ENCODE data around the gene CMTM1. TPM values are rescaled to one million over a fixed set of nuclear protein-coding genes. Genes with fewer than 3 reads are reported as not detected.
A peak's percentile ranks its signal among the peaks of the same experiment; 100 is the strongest.

CMTM1 gene
- total RNA-seq, 2 donors from 2014 or later: not detected

DNA sequence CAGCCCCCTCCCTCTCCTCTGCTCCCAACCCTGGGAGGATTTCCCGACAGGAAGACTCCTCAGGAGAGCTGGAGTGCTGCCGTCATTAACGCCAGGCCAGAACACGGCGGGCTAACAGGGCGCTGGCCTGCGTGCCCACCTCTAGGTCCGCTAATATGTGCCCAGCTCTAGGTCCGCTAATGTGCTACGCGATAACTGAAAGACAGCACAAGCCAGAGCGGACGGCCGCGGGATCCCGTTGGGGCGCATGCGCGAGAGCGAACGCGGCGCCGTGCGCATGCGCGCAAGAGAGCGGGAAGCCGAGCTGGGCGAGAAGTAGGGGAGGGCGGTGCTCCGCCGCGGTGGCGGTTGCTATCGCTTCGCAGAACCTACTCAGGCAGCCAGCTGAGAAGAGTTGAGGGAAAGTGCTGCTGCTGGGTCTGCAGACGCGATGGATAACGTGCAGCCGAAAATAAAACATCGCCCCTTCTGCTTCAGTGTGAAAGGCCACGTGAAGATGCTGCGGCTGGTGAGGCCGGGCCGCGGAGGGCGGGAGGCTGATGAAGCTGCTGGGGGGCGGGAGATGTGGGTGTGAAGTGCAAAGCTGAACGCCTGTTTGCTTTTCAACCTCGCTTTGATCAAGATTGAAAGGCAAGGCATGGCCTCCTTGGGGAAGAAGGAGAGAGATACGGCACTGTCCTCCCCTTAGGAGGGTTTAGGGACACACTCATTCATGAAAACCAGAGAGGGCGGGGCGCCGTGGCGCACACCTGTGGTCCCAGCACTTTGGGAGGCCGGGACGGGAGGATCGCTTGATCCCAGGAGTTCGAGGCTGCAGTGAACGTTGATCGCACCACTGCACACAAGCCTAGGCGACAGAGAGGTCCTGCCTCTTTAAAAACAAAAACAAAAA, 13.7 kb upstream of the CMTM1 start, which contains the start of gene CKLF:
Gene CKLF (plus strand): TSS at position 291 of the 892 bp plus-strand sequence. CDS start 140 bp downstream, at position 431.
- TF ChIP-seq, protein P1, sequence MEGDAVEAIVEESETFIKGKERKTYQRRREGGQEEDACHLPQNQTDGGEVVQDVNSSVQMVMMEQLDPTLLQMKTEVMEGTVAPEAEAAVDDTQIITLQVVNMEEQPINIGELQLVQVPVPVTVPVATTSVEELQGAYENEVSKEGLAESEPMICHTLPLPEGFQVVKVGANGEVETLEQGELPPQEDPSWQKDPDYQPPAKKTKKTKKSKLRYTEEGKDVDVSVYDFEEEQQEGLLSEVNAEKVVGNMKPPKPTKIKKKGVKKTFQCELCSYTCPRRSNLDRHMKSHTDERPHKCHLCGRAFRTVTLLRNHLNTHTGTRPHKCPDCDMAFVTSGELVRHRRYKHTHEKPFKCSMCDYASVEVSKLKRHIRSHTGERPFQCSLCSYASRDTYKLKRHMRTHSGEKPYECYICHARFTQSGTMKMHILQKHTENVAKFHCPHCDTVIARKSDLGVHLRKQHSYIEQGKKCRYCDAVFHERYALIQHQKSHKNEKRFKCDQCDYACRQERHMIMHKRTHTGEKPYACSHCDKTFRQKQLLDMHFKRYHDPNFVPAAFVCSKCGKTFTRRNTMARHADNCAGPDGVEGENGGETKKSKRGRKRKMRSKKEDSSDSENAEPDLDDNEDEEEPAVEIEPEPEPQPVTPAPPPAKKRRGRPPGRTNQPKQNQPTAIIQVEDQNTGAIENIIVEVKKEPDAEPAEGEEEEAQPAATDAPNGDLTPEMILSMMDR (IDR thresholded peaks at IDR 0.05): peak in 1 of 7 experiments; percentile 0
- peak; percentile 68 to 85 (median 84) for TF ChIP-seq POLR2A (IDR thresholded peaks at IDR 0.05)
- Histone ChIP-seq H3K27ac (peak within 1 kb of the TSS; percentile 85 to 94 (median 89)), H3K27me3 (no peaks in the 10 kb centered on the region), H3K36me3 (replicated peaks in 1 of 2; ENCODE audit: insufficient read depth in 1 of 2, low read depth in 2 of 2) (no peaks in the 10 kb centered on the region), H3K4me3 (peak within 1 kb of the TSS; percentile 12 to 53), H3K9me3 (no peaks in the 10 kb centered on the region), H3K4me1 (peaks cover 47% of the 10 kb centered on the region)
- DNase-seq: peak; percentile 91 to 92 (median 92)
- intact Hi-C loops (cut with DNase I): no loop called here
- peak; percentile 87 for ATAC-seq
- WGBS, 2 donors: 7 to 9% methylated on average over 31 to 63 of the region's 63 CpGs

DNA sequence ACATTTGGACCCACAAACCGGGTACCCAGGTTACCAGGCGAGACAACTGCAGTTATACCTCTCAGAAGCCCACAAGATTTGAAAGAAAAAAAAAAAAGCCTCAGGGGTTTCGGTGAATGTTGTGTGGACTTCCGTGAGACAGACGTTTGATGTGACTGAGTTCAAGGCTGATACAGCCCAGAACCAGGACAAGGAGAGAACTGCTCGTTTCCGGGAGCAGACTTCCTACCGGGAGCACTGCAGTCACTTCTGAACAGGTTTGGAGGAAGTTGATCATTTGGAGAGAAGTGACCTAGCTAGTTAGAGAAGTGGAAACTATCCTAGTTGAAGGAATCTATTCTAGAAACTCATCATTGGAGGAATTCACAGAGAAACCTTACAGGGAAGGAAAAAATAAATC, 13.0 kb upstream of the CMTM1 start:
- Histone ChIP-seq H3K27me3 (no peaks in the 10 kb centered on the region), H3K9me3 (no peaks in the 10 kb centered on the region), H3K4me3 (no peak overlapping the region), H3K27ac (peak overlapping the region in 3 of 4 donors; percentile 27 to 94 (median 85)), H3K4me1 (peaks cover 47% of the 10 kb centered on the region), H3K36me3 (replicated peaks in 1 of 2; ENCODE audit: insufficient read depth in 1 of 2, low read depth in 2 of 2) (no peaks in the 10 kb centered on the region)
- DNase-seq: peak in 1 of 4 donors; percentile 36
- intact Hi-C loops (cut with DNase I): no loop called here
- no peak for TF ChIP-seq POLR2A (IDR thresholded peaks at IDR 0.05)
- TF ChIP-seq, protein P1 (IDR thresholded peaks at IDR 0.05): no peak
- ATAC-seq: no peak
- 17 to 23% methylated on average over 8 of the region's 8 CpGs for WGBS, 2 donors

DNA sequence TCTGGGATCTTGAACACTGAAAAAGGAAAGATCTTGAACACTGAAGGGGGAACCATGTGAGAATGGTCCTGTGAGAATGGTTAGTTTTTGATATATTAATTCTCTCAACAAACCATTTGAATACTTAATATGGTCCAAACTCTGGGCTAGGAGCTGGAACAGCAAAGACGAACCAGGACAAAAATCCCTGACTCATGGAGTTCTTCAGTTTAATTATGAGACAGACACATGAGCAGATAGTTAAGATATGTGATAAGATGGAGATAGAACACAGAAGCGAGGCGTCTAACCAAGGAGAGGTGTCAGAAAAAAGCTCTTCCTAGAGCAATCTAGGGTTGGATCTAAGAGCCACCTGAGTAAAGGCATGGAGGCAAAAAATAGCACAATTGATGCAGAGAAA, 12.2 kb upstream of the CMTM1 start:
- no peak overlapping the region for H3K27ac ChIP-seq
- no peak overlapping the region for H3K4me3 ChIP-seq
- no peaks in the 10 kb centered on the region for H3K27me3 ChIP-seq
- no peak for ATAC-seq
- no peaks in the 10 kb centered on the region for H3K9me3 ChIP-seq
- TF ChIP-seq, protein P1 (IDR thresholded peaks at IDR 0.05): no peak
- no peak for TF ChIP-seq POLR2A (IDR thresholded peaks at IDR 0.05)
- no peak for DNase-seq
- no peaks in the 10 kb centered on the region for H3K36me3 ChIP-seq (replicated peaks in 1 of 2; ENCODE audit: insufficient read depth in 1 of 2, low read depth in 2 of 2)
- peaks cover 39% of the 10 kb centered on the region for H3K4me1 ChIP-seq
- 75 to 80% methylated on average over 3 of the region's 3 CpGs for WGBS, 2 donors
- intact Hi-C loops (cut with DNase I): no loop called here

DNA sequence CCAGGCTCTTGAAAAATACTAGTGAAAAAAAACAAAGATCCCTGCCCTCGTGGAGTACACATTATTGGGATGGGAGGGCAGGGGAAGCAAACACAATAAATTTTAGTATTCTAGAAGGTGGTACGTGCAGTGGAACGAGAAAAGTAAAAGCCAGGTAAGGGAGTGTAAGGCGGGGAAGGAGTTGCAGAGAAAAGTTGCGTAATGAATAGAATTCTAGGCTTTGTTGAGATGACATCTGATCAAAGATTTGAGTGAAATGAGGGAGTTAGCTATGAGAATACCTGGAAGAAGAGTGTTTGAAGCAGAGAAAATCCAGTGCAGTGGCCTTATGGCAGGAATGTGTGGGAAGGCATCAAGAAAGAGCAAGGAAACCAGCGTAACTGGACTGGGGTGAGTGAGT, 11.7 kb upstream of the CMTM1 start:
- intact Hi-C loops (cut with DNase I): no loop called here
- H3K27ac ChIP-seq: no peak overlapping the region
- WGBS, 2 donors: 85% methylated on average over 6 of the region's 6 CpGs

More for the DNA sequence above, 11.7 kb upstream of the CMTM1 start:
- no peaks in the 10 kb centered on the region for H3K36me3 ChIP-seq (replicated peaks in 1 of 2; ENCODE audit: insufficient read depth in 1 of 2, low read depth in 2 of 2)
- peaks cover 34% of the 10 kb centered on the region for H3K4me1 ChIP-seq
- DNase-seq (no peak), ATAC-seq (no peak)
- no peak overlapping the region for H3K4me3 ChIP-seq
- H3K27me3 ChIP-seq: no peaks in the 10 kb centered on the region
- no peak for TF ChIP-seq POLR2A (IDR thresholded peaks at IDR 0.05)
- TF ChIP-seq, protein P1 (IDR thresholded peaks at IDR 0.05): no peak
- H3K9me3 ChIP-seq: no peaks in the 10 kb centered on the region
